ENCODE data around the gene ATP10A.

ATP10A gene, protein sequence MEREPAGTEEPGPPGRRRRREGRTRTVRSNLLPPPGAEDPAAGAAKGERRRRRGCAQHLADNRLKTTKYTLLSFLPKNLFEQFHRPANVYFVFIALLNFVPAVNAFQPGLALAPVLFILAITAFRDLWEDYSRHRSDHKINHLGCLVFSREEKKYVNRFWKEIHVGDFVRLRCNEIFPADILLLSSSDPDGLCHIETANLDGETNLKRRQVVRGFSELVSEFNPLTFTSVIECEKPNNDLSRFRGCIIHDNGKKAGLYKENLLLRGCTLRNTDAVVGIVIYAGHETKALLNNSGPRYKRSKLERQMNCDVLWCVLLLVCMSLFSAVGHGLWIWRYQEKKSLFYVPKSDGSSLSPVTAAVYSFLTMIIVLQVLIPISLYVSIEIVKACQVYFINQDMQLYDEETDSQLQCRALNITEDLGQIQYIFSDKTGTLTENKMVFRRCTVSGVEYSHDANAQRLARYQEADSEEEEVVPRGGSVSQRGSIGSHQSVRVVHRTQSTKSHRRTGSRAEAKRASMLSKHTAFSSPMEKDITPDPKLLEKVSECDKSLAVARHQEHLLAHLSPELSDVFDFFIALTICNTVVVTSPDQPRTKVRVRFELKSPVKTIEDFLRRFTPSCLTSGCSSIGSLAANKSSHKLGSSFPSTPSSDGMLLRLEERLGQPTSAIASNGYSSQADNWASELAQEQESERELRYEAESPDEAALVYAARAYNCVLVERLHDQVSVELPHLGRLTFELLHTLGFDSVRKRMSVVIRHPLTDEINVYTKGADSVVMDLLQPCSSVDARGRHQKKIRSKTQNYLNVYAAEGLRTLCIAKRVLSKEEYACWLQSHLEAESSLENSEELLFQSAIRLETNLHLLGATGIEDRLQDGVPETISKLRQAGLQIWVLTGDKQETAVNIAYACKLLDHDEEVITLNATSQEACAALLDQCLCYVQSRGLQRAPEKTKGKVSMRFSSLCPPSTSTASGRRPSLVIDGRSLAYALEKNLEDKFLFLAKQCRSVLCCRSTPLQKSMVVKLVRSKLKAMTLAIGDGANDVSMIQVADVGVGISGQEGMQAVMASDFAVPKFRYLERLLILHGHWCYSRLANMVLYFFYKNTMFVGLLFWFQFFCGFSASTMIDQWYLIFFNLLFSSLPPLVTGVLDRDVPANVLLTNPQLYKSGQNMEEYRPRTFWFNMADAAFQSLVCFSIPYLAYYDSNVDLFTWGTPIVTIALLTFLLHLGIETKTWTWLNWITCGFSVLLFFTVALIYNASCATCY (N-terminal part only)

DNA sequence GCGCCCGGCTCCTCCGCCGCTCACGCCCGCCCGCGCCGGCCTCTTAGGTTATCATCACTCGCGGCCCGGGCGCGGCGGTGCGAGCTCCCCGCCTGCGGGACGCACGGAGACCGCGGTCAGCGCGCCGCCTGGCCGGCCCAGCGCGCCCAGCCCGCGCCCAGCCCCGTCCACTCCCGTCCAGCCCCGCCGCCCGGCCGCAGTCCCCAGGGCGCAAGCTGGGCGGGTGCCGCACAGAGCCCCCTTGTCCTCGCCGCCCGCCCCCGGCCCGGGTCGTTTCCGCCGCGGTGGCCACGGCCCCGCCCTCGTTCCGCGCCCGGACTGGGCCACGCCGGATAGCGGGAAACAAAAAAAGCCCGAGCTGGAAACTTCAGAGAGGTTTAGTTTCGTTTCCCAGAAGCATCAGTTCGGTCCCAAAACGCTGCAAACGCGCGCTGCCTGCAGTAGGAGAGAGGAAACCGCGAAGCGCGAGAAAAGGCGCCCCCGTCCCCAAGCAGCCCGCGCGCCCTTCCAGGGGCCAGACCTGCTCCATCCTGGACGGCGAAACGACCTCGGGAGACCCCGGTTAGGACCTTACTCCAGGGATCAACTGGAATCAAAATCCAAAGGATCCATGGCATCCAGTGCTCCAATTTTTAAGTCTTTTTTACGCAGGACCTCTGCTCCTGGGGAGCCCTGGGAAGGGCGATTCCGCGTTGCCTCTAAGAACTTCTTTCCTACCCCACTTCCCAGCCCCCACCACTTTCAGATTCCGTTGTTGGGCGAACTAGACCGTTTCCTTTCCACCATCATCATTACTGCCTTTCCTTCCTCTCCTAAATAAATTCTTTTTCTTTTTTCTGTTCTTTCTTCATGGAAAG lies at the start of gene ATP10A:
Gene ATP10A (minus strand): TSS at position 217 of the 857 bp plus-strand sequence. CDS start 231 bp downstream, outside the sequence.
- peak; percentile 42 for DNase-seq (ENCODE audit: low read depth)
- TF ChIP-seq, protein P1, sequence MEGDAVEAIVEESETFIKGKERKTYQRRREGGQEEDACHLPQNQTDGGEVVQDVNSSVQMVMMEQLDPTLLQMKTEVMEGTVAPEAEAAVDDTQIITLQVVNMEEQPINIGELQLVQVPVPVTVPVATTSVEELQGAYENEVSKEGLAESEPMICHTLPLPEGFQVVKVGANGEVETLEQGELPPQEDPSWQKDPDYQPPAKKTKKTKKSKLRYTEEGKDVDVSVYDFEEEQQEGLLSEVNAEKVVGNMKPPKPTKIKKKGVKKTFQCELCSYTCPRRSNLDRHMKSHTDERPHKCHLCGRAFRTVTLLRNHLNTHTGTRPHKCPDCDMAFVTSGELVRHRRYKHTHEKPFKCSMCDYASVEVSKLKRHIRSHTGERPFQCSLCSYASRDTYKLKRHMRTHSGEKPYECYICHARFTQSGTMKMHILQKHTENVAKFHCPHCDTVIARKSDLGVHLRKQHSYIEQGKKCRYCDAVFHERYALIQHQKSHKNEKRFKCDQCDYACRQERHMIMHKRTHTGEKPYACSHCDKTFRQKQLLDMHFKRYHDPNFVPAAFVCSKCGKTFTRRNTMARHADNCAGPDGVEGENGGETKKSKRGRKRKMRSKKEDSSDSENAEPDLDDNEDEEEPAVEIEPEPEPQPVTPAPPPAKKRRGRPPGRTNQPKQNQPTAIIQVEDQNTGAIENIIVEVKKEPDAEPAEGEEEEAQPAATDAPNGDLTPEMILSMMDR (IDR thresholded peaks at IDR 0.05; ENCODE audit: low read length, missing control alignments), result no peak
- peak within 1 kb of the TSS; percentile 51 for H3K4me3 ChIP-seq (replicated peaks; ENCODE audit: low read depth, low read length)

DNA sequence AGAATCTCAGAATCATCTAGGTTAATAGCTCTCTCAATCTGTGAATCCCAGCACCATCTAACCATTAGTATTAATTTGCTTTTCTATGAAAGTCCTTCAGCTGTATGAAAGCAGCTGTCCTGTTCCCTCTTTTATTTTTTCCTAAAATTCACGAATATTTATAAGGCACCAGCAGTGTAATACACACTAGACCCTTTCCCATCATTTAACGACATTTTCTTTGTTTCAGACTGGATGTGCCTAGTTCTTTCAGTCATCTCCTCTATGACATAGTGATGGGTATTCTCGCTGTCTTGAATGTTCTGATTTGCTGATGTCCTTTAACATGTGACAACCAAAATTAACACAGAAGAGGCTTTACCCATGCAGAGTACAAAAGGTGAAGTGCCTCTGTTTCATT lies 48.9 kb upstream of the ATP10A start:
- no peak overlapping the region for H3K4me3 ChIP-seq (replicated peaks; ENCODE audit: low read depth, low read length)
- TF ChIP-seq, protein P1 (IDR thresholded peaks at IDR 0.05; ENCODE audit: low read length, missing control alignments), result no peak
- DNase-seq (ENCODE audit: low read depth), result no peak

DNA sequence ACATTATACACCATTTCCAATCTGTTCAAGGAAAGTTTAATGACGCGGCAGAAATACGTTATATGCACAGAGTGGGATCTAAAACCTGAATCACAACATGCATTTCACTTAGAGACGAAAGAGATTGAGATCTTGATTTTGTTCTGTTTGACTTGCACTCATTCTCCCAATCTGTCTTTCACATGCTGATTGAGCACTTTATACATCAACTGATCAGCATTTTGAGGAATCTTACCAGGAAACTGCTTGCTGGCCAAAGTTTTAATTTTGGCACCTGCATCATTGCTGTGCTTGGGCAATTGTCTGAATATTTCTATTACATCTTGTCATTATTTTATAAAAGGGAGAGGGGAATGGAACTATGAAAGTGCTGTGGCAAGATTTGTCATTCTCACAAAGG lies 47.7 kb upstream of the ATP10A start:
- H3K4me3 ChIP-seq (replicated peaks; ENCODE audit: low read depth, low read length), result no peak overlapping the region
- no peak for DNase-seq (ENCODE audit: low read depth)
- TF ChIP-seq, protein P1 (IDR thresholded peaks at IDR 0.05; ENCODE audit: low read length, missing control alignments), result no peak

DNA sequence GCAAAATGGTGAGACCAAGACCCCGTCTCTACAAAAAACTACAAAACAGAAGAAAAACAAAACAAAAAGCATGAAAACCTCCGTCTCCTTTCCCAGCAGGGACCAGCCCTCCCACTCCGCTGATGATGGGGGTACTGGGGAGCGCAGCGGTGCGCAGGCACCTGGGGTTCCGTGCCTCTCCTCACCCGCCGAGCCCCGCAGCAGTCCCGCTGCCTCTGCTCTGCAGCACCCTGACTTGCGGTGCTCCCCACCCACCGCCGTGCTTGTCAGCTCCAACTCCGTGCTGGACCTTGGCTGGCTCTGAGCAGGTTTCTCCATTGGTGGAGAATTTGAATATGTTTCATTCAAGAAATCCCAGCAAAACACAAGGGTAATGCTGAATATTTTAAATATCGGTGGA lies 46.7 kb upstream of the ATP10A start:
- TF ChIP-seq, protein P1 (IDR thresholded peaks at IDR 0.05; ENCODE audit: low read length, missing control alignments), result no peak
- H3K4me3 ChIP-seq (replicated peaks; ENCODE audit: low read depth, low read length), result no peak overlapping the region
- no peak for DNase-seq (ENCODE audit: low read depth)

DNA sequence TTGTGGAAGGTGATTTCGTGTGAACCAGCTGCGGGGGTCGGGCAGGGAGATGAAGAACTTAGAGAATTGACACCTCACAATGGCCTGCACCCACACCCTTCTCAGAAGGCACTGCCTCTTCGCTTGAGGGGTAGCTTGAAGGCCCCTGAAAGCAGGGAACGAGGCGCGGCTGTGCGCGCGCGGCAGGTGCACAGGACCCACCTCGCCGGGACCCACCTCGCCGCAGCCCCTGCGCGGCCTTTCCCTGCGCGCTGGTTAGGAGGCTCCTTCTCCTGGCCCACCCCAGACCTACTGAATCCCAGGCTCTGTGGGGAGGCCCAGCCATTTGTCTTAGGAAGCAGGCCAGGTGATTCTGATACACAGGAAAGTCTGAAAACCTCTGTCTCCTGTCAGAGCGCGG lies 46.2 kb upstream of the ATP10A start:
- DNase-seq (ENCODE audit: low read depth), result no peak
- no peak overlapping the region for H3K4me3 ChIP-seq (replicated peaks; ENCODE audit: low read depth, low read length)
- TF ChIP-seq, protein P1 (IDR thresholded peaks at IDR 0.05; ENCODE audit: low read length, missing control alignments), result no peak

DNA sequence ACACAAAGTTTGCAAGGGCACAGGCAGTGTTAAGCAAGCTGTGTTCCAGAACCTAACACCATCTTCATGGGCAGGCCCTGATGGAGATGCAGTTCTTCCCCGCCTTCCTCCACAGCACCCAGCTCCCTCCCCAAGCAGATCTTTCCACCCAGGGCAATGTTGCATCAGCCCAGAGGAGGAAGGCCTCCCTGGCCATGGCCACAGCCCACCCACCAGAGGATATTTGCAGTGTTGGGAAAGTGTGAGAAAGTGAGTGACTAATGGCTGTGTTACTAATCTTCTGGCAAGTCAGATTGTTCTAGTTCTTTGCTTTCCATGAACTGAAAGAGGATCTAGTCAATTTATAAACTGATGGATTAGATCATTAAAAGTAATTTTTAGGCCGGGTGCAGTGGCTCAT lies 42.0 kb upstream of the ATP10A start:
- TF ChIP-seq, protein P1 (IDR thresholded peaks at IDR 0.05; ENCODE audit: low read length, missing control alignments), result no peak
- no peak overlapping the region for H3K4me3 ChIP-seq (replicated peaks; ENCODE audit: low read depth, low read length)
- peak; percentile 68 for DNase-seq (ENCODE audit: low read depth)

Measured in fibroblast of pulmonary artery (primary cell).